GM19438 (cell line): ENCODE measurements around the gene SUV39H1.
A peak's percentile ranks its signal among the peaks of the same experiment; 100 is the strongest.
"Not testable (repeated sequence)": the region's sequence is repeated elsewhere in the genome, so short reads cannot be mapped to it uniquely, and the experiment has no call there.

Experiments used
- ATAC-seq: cut with Tn5 transposase; IDR thresholded peaks from one replicate; pipeline ENCODE4 v1.9.1; 2021; ENCODE audit warnings: low read depth; ENCODE audit not compliant: unreplicated experiment

The SUV39H1 gene, protein sequence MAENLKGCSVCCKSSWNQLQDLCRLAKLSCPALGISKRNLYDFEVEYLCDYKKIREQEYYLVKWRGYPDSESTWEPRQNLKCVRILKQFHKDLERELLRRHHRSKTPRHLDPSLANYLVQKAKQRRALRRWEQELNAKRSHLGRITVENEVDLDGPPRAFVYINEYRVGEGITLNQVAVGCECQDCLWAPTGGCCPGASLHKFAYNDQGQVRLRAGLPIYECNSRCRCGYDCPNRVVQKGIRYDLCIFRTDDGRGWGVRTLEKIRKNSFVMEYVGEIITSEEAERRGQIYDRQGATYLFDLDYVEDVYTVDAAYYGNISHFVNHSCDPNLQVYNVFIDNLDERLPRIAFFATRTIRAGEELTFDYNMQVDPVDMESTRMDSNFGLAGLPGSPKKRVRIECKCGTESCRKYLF

DNA sequence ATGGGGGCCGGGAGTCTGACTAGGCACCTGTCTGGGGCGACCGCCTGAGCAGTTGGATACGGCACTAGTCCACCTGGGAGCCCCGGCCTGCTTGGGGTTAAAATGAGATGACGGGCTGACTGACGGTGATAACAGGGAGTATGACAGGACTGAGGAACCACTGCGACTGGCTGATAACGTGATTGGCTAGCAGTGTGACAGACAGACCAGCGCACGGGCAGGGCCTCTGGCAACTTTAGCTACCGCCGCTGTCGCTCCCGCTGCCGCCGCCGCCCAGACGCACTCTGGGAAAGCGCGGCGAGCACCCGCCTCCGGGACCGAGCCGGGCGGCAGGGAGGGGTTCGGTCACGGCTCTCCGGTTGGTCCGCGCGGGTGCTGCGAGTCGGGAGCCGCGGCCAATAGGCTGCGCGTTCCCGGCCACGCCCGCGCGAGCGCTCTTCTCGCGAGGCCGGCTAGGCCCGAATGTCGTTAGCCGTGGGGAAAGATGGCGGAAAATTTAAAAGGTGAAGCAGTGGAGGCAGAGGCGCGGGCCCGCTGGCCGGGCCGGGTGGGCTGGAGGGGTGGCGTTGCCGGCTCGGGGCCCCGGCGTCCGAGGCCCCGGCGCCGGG lies at the start of gene SUV39H1:
Gene SUV39H1, plus strand, starts transcription at position 434 of the 608 bp plus-strand sequence. Its CDS starts 51 bp downstream, at position 485.
- ATAC-seq: peak; percentile 76

- ATAC-seq: no peak
These were observed 48.2 kb upstream of the SUV39H1 start for GRCh38 chrX:48648336-48648751.

DNA sequence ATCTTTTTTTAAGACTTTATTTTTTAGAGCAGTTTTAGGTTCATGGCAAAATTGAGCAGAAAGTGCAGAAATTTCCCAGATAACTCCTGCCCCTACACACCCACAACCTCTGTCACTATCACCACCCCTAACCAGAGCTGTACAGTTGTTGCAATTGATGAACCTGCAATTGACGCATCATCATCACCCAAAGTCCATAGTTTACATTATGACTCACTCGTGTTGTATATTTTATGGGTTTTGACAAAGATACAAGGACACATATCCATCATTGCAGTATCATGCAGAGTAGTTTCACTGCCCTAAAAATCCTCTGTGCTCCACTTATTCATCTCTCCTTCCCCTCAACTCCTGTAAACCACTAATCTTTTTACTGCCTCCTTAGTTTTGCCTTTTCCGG lies 47.4 kb upstream of the SUV39H1 start:
- no peak for ATAC-seq

GRCh38 chrX:48652055-48652579 lies 44.4 kb upstream of the SUV39H1 start:
- not testable (repeated sequence) for ATAC-seq

- ATAC-seq: not testable (repeated sequence)
These were observed 41.8 kb upstream of the SUV39H1 start for GRCh38 chrX:48654746-48655145.

DNA sequence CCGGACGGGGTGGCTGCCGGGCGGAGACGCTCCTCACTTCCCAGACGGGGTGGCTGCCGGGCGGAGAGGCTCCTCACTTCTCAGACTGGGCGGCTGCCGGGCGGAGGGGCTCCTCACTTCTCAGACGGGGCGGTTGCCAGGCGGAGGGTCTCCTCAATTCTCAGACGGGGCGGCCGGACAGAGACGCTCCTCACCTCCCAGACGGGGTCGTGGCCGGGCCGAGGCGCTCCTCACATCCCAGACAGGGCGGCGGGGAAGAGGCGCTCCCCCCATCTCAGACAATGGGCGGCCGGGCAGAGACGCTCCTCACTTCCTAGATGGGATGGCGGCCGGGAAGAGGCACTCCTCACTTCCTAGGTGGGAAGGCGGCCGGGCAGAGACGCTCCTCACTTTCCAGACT lies 36.8 kb upstream of the SUV39H1 start:
- not testable (repeated sequence) for ATAC-seq

DNA sequence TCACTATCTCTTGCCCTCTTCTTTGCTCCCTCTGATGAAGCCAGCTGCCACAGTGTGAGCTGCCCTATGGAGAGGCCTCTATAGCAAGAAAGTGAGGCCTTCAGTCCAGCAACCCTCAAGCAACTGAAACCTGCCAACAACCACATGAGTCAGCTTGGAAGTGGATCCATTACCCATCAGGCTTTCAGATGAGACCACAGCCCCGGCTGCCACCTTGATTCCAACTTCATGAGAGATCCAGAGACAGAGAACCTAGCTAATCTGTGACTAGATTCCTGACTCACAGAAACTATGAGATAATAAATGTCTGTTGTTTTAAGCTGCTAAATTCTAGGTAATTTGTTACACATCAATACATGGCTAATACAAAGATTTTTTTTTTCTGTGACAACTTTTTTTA lies 33.3 kb upstream of the SUV39H1 start:
- ATAC-seq: no peak

DNA sequence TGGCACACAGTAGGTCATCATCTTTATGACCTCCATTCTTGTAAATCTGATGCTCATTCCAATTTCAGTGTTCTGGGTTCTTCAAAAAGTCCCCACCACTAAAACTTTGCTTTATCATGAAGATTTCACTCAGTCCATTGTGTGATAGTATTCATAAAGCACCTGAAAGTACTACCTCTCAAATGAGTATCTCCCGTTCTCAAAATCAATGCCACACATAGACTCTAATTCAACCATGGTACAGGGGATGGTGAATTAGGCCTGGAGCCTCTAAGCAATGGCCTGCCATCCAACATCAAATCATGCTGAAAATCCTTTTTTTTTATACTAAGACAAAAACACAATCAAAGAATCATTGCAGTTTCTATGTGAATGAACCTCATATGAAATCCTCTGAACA lies 32.4 kb upstream of the SUV39H1 start:
- no peak for ATAC-seq

DNA sequence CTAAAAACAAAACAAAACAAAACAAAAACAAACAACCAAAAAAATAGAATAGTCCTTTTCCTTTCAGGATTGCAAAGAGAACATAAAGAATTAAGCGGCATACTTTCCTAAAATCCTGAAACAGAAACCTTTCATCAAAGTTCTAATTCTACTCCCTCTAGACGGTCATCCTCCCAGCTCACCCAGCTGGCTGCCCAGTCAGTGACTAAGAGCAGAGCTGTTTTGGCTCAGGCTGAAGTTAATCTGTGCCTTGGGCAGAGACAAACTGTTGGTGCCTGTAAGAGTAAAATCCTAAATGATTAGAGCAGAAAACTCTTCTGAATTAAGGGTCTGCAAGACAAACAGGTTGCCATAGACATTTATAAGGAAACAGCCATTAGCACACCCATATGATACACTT lies 30.5 kb upstream of the SUV39H1 start:
- ATAC-seq: no peak

- no peak for ATAC-seq
These were observed 29.9 kb upstream of the SUV39H1 start for GRCh38 chrX:48666649-48667048.

GRCh38 chrX:48667509-48667908 lies 29.0 kb upstream of the SUV39H1 start:
- no peak for ATAC-seq

DNA sequence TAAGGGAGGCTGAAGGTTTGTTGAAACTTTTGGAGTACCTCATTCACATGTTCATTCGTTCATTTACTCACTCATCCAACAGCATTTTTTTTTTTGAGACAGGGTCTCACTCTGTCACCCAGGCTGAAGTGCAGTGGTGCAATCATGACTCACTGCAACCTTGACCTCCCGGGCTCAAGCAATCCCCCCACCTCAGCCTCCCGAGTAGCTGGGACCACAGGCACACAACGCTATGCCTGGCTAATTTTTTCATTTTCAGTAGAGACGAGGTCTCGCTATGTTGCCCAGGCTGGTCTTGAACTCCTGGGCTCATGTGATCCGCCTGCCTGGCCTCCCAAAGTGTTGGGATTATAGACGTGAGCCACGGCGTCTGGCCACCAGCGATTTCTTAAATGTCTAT lies 28.3 kb upstream of the SUV39H1 start:
- ATAC-seq: not testable (repeated sequence)

DNA sequence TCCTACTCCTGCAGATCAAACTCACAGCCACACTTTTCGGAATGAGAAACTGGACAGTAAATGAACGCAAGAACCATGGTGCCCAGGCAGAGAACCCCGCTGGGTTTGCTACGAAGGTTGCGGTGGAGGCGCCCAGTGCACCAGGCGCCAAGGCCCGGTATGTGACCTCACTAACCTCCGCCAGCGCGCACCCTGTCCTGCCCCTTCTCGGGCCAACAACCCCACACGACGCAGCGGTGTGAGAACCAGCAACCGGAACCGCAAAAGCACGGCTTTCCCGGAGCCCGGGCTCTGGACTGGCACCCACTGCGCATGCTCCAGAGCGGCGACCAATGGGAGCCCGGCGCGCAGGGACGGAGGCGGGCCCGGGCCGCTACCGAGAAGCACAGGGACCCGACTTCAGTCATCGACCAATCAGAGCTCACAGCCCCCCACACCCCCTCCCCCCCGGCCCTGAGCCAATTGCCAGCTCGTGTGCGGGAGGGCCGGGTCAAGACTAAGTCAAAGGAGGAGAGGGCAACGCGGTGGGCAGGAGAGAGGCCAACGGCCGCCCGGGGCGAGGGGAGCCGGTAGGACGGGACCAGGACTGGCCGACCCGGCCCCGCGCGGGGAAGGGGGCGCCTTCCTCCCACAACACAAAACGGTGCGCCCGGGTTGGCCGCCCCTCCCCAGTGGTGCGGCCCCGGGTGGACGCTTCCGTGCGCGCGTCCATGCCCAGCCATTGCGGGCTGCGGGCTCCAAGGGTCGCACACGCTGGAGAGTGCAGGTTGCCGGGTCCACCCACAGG lies 20.2 kb upstream of the SUV39H1 start:
- peak; percentile 89 for ATAC-seq

GRCh38 chrX:48676893-48677270 lies 19.7 kb upstream of the SUV39H1 start:
- peak; percentile 18 for ATAC-seq

DNA sequence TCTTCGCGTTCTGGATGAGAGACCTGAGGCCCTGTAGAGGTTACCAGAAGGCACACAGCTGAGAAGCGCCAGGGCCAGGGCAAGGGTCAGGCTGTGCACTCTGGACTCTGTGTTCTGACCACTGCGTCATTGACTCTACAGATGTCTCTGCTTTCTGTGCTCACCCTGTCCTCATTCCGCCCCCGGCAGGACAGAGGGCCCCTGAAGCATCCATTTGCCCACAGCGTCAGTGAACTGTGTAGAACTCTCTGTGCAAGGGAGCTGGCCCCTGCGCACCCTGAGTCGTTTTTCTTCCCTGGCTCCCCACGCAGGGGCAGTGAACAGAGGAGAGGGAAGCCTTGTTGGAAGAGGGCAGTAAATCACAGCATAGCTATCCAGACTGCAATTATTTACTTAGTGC lies 19.0 kb upstream of the SUV39H1 start:
- no peak for ATAC-seq

DNA sequence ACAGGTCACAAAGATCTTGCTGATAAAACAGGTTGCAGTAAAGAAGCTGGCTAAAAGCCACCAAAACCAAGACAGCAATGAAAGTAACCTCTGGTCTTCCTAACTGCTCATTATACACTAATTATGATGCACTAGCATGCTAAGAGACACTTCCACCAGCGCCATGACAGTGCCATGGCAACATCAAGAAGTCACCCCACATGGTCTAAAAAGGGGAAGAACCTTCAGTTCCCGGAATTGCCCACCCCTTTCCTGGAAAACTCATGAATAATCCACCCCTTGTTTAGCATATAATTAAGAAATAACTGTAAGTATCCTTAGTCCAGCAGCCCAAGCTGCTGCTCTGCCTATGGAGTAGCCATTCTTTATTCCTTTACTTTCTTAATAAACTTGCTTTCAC lies 16.1 kb upstream of the SUV39H1 start:
- ATAC-seq: not testable (repeated sequence)

- not testable (repeated sequence) for ATAC-seq
These were observed 15.6 kb upstream of the SUV39H1 start for GRCh38 chrX:48680925-48681324.

GRCh38 chrX:48681539-48682183 lies 14.9 kb upstream of the SUV39H1 start:
- no peak for ATAC-seq

DNA sequence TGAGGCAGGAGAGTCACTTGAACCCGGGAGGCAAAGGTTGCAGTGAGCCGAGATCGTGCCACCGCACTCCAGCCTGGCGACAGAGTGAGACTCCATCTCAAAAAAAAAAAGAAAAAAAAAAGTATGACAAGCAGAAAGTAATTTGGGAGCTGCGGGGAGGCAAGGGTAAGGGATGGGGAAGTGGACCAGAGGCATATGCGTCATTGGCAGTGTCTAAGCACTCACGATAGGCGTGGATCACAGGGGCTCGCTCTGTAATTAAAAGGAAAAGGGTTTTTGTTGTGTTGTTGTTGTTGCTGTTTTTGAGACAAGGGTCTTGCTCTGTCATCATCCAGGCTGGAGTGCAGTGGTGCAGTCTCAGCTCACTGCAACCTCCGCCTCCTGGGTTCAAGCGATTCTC lies 13.7 kb upstream of the SUV39H1 start:
- ATAC-seq: not testable (repeated sequence)

DNA sequence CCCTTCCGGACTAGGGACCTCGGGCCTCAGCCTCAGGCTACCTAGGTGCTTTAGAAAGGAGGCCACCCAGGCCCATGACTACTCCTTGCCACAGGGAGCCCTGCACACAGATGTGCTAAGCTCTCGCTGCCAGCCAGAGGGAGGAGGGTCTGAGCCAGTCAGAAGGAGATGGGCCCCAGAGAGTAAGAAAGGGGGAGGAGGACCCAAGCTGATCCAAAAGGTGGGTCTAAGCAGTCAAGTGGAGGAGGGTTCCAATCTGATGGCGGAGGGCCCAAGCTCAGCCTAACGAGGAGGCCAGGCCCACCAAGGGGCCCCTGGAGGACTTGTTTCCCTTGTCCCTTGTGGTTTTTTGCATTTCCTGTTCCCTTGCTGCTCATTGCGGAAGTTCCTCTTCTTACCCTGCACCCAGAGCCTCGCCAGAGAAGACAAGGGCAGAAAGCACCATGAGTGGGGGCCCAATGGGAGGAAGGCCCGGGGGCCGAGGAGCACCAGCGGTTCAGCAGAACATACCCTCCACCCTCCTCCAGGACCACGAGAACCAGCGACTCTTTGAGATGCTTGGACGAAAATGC lies 13.0 kb upstream of the SUV39H1 start, which contains the start of gene WAS:
Gene WAS, plus strand, starts transcription at position 389 of the 572 bp plus-strand sequence. Its CDS starts 55 bp downstream, at position 444.
- ATAC-seq: peak; percentile 83
